HG03521 (cell line): ENCODE measurements around the gene SIPA1L3.

Experiments
- ATAC-seq: cut with Tn5 transposase; IDR thresholded peaks from one replicate; pipeline ENCODE4 v1.9.1; 2021; ENCODE audit warnings: mild to moderate bottlenecking, moderate library complexity; ENCODE audit not compliant: unreplicated experiment

SIPA1L3 gene

GRCh38 chr19:38252385-38252784 is 345.4 kb downstream of the SIPA1L3 start:
- no peak for ATAC-seq

GRCh38 chr19:38252941-38253691 is 346.1 kb downstream of the SIPA1L3 start:
- ATAC-seq = no peak

- no peak for ATAC-seq
Observed at GRCh38 chr19:38253788-38254187, 346.8 kb downstream of the SIPA1L3 start.

GRCh38 chr19:38255383-38256014 is 348.5 kb downstream of the SIPA1L3 start:
- no peak for ATAC-seq
